ENCODE data around the gene HORMAD2. TPM values are rescaled to one million over a fixed set of nuclear protein-coding genes. Genes with fewer than 3 reads are reported as not detected.

The HORMAD2 gene
- polyA plus RNA-seq, 1 of the 3 experiments (the other 2 are of a cell fraction) = not detected

GRCh38 chr22:30204015-30204741 is 123.9 kb downstream of the HORMAD2 start:
- H4K20me1 ChIP-seq (ENCODE audit: insufficient read depth) = no peaks in the 10 kb centered on the region
- no peak overlapping the region; the same call in 1 of the 2 replicates for H3K9ac ChIP-seq
- peak; percentile 64 for DNase-seq
- POLR2A ChIA-PET = no interaction called here
- H3K79me2 ChIP-seq (ENCODE audit: insufficient read depth) = no peaks in the 10 kb centered on the region
- H3K36me3 ChIP-seq (replicated peaks in 1 of 2; ENCODE audit: control insufficient read depth in 1 of 2, insufficient read depth in 2 of 2, low read length in 1 of 2) = no peaks in the 10 kb centered on the region
- H3K4me1 ChIP-seq (ENCODE audit: control insufficient read depth in 1 of 2, insufficient read depth in 2 of 2, low read depth in 1 of 2, low read length in 1 of 2) = peaks cover 35 to 48% of the 10 kb centered on the region in 2 experiments; a peak in 3 of 4 replicates
- 59% methylated on average over 7 of the region's 7 CpGs for WGBS (ENCODE audit: low lambda C conversion rate)
- no peak overlapping the region; the same call in 1 of the 2 replicates for H2AFZ ChIP-seq (ENCODE audit: low read depth)
- TF ChIP-seq PBX3 (IDR thresholded peaks at IDR 0.05) = no peak
- TF ChIP-seq FOXJ3 (CRISPR knock-in tag; IDR thresholded peaks at IDR 0.05) = 0 out of 2 replicates have a peak, but pooled peaks have one; percentile 20
- H3K27ac ChIP-seq (ENCODE audit: low read depth in 2 of 2, low read length in 1 of 2) = peak overlapping the region; percentile 70 to 94
- no peak overlapping the region for H3K4me3 ChIP-seq (ENCODE audit: low read depth in 2 of 2, low read length in 1 of 2)
- H3F3A ChIP-seq (replicated peaks; ENCODE audit: insufficient read depth) = peaks cover 40% of the 10 kb centered on the region
- H3K4me2 ChIP-seq = peak overlapping the region; percentile 6; the same call in 1 of the 2 replicates
- H3K9me3 ChIP-seq = no peaks in the 10 kb centered on the region
- H3K9me2 ChIP-seq = no peaks in the 10 kb centered on the region
- no peaks in the 10 kb centered on the region for H3K27me3 ChIP-seq (ENCODE audit: insufficient read depth)
- CTCF ChIA-PET = interaction anchor here (0.8 to 1.9 kb wide), 6 partner anchors 11 to 116 kb away, joined by 3 to 5 read pairs (median 4); no protein-coding TSS in a partner anchor

- H3K79me2 ChIP-seq (ENCODE audit: insufficient read depth) = no peaks in the 10 kb centered on the region
- ChIA-PET CTCF (interaction anchor here (0.8 to 2.0 kb wide), 7 partner anchors 10 to 116 kb away, joined by 3 to 5 read pairs (median 4); no protein-coding TSS in a partner anchor), POLR2A (no interaction called here)
- TF ChIP-seq EP300 (IDR thresholded peaks at IDR 0.05; ENCODE audit: borderline replicate concordance in 1 of 2, low read depth in 1 of 2, low read length in 1 of 2) (peak in 1 of 2 experiments; percentile 33; a peak in 2 of 4 replicates), REST (IDR thresholded peaks at IDR 0.05; ENCODE audit: low read depth, low read length) (no peak), SMC3 (IDR thresholded peaks at IDR 0.05; ENCODE audit: low read depth, low read length) (no peak), TEAD4 (IDR thresholded peaks at IDR 0.05; ENCODE audit: borderline replicate concordance, insufficient read depth) (no peak), FOSL2 (IDR thresholded peaks at IDR 0.05; ENCODE audit: borderline replicate concordance, low read depth) (no peak), ELF1 (IDR thresholded peaks at IDR 0.05) (no peak), MAX (IDR thresholded peaks at IDR 0.05; ENCODE audit: low read depth) (no peak; the same call in 1 of the 2 replicates), TAF1 (IDR thresholded peaks at IDR 0.05; ENCODE audit: borderline replicate concordance, low read depth, low read length) (no peak), USF1 (IDR thresholded peaks at IDR 0.05; ENCODE audit: borderline replicate concordance, low read depth) (no peak), TCF12 (IDR thresholded peaks at IDR 0.05) (peak; percentile 59), IRF3 (IDR thresholded peaks at IDR 0.05; ENCODE audit: low read depth, low read length) (no peak), FOXM1 (IDR thresholded peaks at IDR 0.05; ENCODE audit: low read depth) (no peak), ZBTB33 (IDR thresholded peaks at IDR 0.05; ENCODE audit: borderline replicate concordance, low read depth) (no peak), MEF2A (IDR thresholded peaks at IDR 0.05; ENCODE audit: borderline replicate concordance, low read depth) (no peak), YY1 (IDR thresholded peaks at IDR 0.05; ENCODE audit: low read depth) (no peak)
Measured at GRCh38 chr22:30204742-30205111, 124.5 kb downstream of the HORMAD2 start.

More at GRCh38 chr22:30204742-30205111, 124.5 kb downstream of the HORMAD2 start:
- 57% methylated on average over 4 of the region's 10 CpGs for WGBS (ENCODE audit: low lambda C conversion rate)
- H3K27ac ChIP-seq (ENCODE audit: low read depth in 2 of 2, low read length in 1 of 2) = peak overlapping the region; percentile 70 to 94
- H3K9me3 ChIP-seq = no peaks in the 10 kb centered on the region
- H2AFZ ChIP-seq (ENCODE audit: low read depth) = no peak overlapping the region; the same call in 1 of the 2 replicates
- no peaks in the 10 kb centered on the region for H3K36me3 ChIP-seq (replicated peaks in 1 of 2; ENCODE audit: control insufficient read depth in 1 of 2, insufficient read depth in 2 of 2, low read length in 1 of 2)
- peaks cover 39% of the 10 kb centered on the region for H3F3A ChIP-seq (replicated peaks; ENCODE audit: insufficient read depth)
- no peaks in the 10 kb centered on the region for H3K27me3 ChIP-seq (ENCODE audit: insufficient read depth)
- peak; percentile 80 for DNase-seq
- H4K20me1 ChIP-seq (ENCODE audit: insufficient read depth) = no peaks in the 10 kb centered on the region
- H3K4me2 ChIP-seq = peak overlapping the region; percentile 6; the same call in 1 of the 2 replicates
- H3K9ac ChIP-seq = peak overlapping the region; percentile 66; the same call in 1 of the 2 replicates
- H3K4me3 ChIP-seq (ENCODE audit: low read depth in 2 of 2, low read length in 1 of 2) = no peak overlapping the region
- H3K9me2 ChIP-seq = no peaks in the 10 kb centered on the region
- peaks cover 36 to 54% of the 10 kb centered on the region in 2 experiments; a peak in 3 of 4 replicates for H3K4me1 ChIP-seq (ENCODE audit: control insufficient read depth in 1 of 2, insufficient read depth in 2 of 2, low read depth in 1 of 2, low read length in 1 of 2)
